BLaER1 (cell line): ENCODE measurements around the gene GRN.

Experiments used
- H3K27ac ChIP-seq: shearing (Covaris generic); formaldehyde crosslinking; 2 replicates; pipeline ENCODE4 v1.8.1; 2022
- H3K27me3 ChIP-seq: shearing (Covaris generic); formaldehyde crosslinking; 2 replicates; pipeline ENCODE4 v1.8.1; 2022
- H3K36me3 ChIP-seq: shearing (Covaris generic); formaldehyde crosslinking; 2 replicates; pipeline ENCODE4 v1.8.1; 2022
- H3K4me1 ChIP-seq: shearing (Covaris generic); formaldehyde crosslinking; 2 replicates; pipeline ENCODE4 v1.8.1; 2022
- H3K4me2 ChIP-seq: shearing (Covaris generic); formaldehyde crosslinking; 2 replicates; pipeline ENCODE4 v1.8.1; 2022
- H3K4me3 ChIP-seq: shearing (Covaris generic); formaldehyde crosslinking; 2 replicates; pipeline ENCODE4 v1.8.1; 2022
- H3K9ac ChIP-seq: shearing (Covaris generic); formaldehyde crosslinking; 2 replicates; pipeline ENCODE4 v1.8.1; 2022
- H3K9me3 ChIP-seq: shearing (Covaris generic); formaldehyde crosslinking; 2 replicates; pipeline ENCODE4 v1.8.1; 2022
- H4K20me1 ChIP-seq: shearing (Covaris generic); formaldehyde crosslinking; 2 replicates; pipeline ENCODE4 v1.8.1; 2022
- Cebpa-rat ChIP-seq: shearing (Covaris generic); IDR thresholded peaks from 2 replicates; pipeline ENCODE4 v1.8.1; 2022

Gene GRN

DNA sequence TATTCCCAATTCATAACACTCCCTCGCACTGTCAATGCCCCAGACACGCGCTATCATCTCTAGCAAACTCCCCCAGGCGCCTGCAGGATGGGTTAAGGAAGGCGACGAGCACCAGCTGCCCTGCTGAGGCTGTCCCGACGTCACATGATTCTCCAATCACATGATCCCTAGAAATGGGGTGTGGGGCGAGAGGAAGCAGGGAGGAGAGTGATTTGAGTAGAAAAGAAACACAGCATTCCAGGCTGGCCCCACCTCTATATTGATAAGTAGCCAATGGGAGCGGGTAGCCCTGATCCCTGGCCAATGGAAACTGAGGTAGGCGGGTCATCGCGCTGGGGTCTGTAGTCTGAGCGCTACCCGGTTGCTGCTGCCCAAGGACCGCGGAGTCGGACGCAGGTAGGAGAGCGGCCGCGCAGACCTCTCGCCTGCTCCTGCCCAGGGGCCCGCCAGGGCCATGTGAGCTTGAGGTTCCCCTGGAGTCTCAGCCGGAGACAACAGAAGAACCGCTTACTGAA is at the start of gene GRN:
GRN (plus strand) TSS at position 364 of the 515 bp plus-strand sequence. CDS start 3,863 bp downstream, outside the sequence.
- no peak for TF ChIP-seq Cebpa-rat
- H3K9me3 ChIP-seq = no peaks in the 10 kb centered on the region
- peak within 1 kb of the TSS; percentile 88 for H3K4me3 ChIP-seq
- peak within 1 kb of the TSS; percentile 83 for H3K9ac ChIP-seq
- peaks cover 51% of the 10 kb centered on the region for H3K4me1 ChIP-seq
- peaks cover 27% of the 10 kb centered on the region for H4K20me1 ChIP-seq
- H3K4me2 ChIP-seq = peak within 1 kb of the TSS; percentile 92
- H3K27me3 ChIP-seq = no peaks in the 10 kb centered on the region
- H3K36me3 ChIP-seq = peaks cover 10% of the 10 kb centered on the region
- H3K27ac ChIP-seq = peak within 1 kb of the TSS; percentile 68

DNA sequence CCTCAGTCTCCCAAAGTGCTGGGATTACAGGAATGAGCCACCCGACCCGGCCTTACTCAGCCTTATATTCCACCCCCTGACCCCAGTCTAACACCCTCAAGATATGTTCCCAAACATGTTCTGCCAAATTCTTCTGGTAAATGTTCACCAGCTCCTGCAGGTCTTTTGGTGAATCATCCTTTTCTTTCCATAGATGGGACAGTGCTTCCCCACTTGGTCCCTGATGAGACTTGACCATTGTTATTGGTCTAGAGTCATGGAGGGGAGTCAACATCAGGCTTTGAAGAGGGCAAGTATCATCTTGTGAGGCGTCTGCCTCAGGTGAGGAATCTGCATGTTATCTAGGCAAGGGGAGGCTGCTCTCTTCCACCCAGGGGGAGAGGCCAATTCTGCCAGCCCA is 47.1 kb upstream of the GRN start:
- Histone ChIP-seq H3K27ac (no peak overlapping the region), H4K20me1 (no peaks in the 10 kb centered on the region), H3K4me2 (no peak overlapping the region), H3K36me3 (no peaks in the 10 kb centered on the region), H3K9ac (no peak overlapping the region), H3K27me3 (no peaks in the 10 kb centered on the region), H3K4me3 (no peak overlapping the region), H3K9me3 (no peaks in the 10 kb centered on the region), H3K4me1 (no peaks in the 10 kb centered on the region)
- no peak for TF ChIP-seq Cebpa-rat

DNA sequence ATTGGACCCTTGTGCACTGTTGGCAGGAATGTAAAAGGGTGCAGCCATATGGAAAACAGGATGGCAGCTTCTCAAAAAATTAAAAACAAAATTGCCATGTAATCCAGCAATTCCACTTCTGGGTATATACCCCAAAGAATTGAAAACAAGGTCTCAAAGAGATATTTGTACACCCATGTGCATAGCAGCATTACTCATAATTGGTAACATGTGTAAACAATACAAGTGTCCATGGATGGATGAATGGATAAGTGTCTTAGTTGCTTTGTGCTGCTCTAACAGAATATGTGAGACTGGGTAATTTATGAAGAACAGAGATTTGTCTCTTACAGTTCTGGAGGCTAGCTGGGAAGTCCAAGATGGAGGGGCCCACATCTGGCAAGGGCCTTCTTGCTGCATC is 40.5 kb upstream of the GRN start:
- Histone ChIP-seq H3K27ac (no peak overlapping the region), H3K4me2 (no peak overlapping the region), H3K4me1 (peaks cover 8% of the 10 kb centered on the region), H4K20me1 (peaks cover 15% of the 10 kb centered on the region; the same call in 1 of the 2 replicates), H3K9ac (no peak overlapping the region), H3K9me3 (no peaks in the 10 kb centered on the region), H3K27me3 (peaks cover 13% of the 10 kb centered on the region; the same call in 1 of the 2 replicates), H3K4me3 (no peak overlapping the region), H3K36me3 (no peaks in the 10 kb centered on the region)
- TF ChIP-seq Cebpa-rat = no peak

DNA sequence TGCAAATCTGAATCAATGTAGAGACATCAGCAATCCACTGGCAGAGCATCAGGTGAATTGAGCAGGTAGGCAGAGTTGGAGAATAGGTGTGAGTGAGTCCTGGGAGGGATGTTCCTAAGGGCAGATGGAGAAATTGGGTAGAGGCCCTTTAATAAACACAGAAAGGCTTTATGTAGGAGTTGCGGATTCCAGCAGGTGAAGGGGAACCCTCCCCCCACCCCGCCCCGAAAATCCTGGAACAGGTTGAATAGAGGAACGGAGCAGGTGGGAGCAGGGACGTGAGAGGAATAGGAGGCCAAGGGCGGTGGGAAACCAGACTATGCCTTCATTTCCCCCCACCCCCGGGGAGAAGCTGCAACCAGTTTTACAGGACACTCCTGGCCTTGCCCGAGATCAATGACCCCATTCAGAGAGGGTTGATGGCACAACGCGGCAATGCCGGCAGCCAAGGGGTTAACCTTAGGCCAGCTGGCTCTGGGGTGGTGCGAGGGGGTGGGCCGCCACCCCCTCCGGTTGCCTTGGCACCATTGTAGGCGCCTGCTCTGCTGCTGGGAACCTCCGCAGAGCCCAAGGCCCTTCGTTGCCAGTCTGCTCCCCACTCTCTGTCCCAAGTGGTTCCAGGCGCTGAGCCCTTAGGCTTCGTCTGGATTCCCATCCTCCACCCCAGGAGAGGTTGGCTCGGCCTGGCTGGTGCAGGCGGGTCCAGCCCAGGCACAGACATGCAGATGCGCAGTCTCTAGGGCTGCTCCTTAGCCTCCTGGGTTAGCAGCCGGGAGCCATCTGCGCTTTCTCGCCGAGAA is 37.5 kb upstream of the GRN start:
- Histone ChIP-seq H3K4me3 (peak overlapping the region; percentile 61), H3K9me3 (no peaks in the 10 kb centered on the region), H3K27me3 (peaks cover 30% of the 10 kb centered on the region), H3K9ac (no peak overlapping the region), H4K20me1 (peaks cover 27% of the 10 kb centered on the region; the same call in 1 of the 2 replicates), H3K27ac (no peak overlapping the region), H3K4me2 (peak overlapping the region; percentile 88), H3K4me1 (peaks cover 15% of the 10 kb centered on the region), H3K36me3 (no peaks in the 10 kb centered on the region)
- no peak for TF ChIP-seq Cebpa-rat

DNA sequence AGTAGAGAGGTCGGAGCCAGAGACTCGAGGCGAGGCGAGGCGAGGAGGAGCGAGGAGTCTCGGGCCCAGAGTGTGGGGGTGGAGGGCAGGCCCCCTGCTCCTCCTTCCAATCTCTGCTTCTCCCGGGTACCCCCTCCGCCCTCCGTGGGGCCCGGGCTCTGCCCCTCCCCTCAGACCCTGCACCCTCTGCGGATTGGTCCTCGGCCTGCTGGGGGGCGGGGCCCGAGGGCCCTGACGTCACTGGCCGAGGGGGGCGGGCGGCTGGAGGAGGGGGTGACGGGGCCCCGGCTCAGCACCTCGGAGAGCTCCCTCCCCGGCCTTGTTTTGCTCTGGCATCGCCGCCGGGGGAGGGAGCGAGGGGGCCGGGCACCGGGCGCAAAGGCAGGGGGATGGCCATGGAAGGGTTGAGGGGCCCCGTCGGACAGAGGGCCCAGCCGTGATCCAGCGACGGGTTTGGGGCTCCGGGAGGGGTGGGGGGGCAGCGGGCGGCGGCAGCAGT is 36.7 kb upstream of the GRN start, which contains the start of gene RUNDC3A:
RUNDC3A (plus strand) TSS at position 282 of the 499 bp plus-strand sequence. CDS start 232 bp downstream, outside the sequence.
- peaks cover 37% of the 10 kb centered on the region for H3K27me3 ChIP-seq
- peak within 1 kb of the TSS; percentile 88 for H3K4me2 ChIP-seq
- peaks cover 27% of the 10 kb centered on the region; the same call in 1 of the 2 replicates for H4K20me1 ChIP-seq
- no peaks in the 10 kb centered on the region for H3K36me3 ChIP-seq
- no peaks in the 10 kb centered on the region for H3K9me3 ChIP-seq
- H3K4me1 ChIP-seq = peaks cover 15% of the 10 kb centered on the region
- H3K27ac ChIP-seq = no peak within 1 kb of the TSS
- peak within 1 kb of the TSS; percentile 61 for H3K4me3 ChIP-seq
- TF ChIP-seq Cebpa-rat = no peak
- no peak within 1 kb of the TSS for H3K9ac ChIP-seq

DNA sequence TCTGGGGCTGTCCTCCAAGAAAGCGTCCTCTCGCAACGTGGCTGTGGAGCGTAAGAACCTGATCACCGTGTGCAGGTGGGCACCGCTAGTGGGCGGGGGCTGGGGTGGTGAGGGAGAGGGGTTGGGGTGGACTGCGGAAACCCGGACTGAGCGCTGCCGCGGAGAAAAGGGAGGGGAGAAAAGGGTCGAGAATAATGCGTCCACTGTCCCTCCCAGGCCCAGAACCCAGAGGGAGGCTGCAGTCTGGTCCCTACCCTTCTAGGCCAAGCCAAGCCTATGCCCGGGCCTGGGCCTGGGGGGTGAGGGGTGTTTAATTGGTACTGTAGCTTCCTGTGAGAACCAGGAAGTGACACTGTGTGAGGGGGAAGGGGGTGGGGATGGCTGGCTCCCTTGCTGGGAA is 36.2 kb upstream of the GRN start:
- TF ChIP-seq Cebpa-rat = no peak
- Histone ChIP-seq H4K20me1 (peaks cover 27% of the 10 kb centered on the region; the same call in 1 of the 2 replicates), H3K9me3 (no peaks in the 10 kb centered on the region), H3K4me2 (peak overlapping the region; percentile 88), H3K9ac (no peak overlapping the region), H3K27ac (no peak overlapping the region), H3K27me3 (peaks cover 42% of the 10 kb centered on the region), H3K36me3 (no peaks in the 10 kb centered on the region), H3K4me1 (peaks cover 15% of the 10 kb centered on the region), H3K4me3 (no peak overlapping the region)

DNA sequence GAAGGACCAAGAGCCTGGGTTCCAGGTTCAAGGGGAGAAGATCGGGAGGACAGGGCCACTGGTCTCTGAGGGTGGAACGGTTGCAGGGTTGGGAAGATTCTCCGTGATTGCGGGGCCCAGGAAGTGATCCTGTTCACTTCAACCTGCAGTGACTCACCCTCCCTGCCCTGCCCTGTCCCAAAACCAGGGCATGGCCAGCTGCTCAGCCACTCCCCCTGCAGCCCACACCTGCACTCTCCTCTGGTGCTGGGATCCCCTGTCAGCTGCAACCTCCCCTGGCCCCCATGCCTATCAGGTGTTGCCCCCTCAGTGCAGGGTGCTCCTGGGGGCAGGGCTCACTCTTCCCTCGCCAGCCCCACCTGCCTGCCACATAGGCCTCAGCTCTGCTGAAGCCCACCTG is 35.6 kb upstream of the GRN start:
- Histone ChIP-seq H3K4me1 (peaks cover 15% of the 10 kb centered on the region), H3K27me3 (peaks cover 48% of the 10 kb centered on the region), H3K36me3 (no peaks in the 10 kb centered on the region), H3K4me2 (peak overlapping the region; percentile 88; the same call in 1 of the 2 replicates), H3K9ac (no peak overlapping the region), H3K9me3 (no peaks in the 10 kb centered on the region), H3K27ac (no peak overlapping the region), H4K20me1 (peaks cover 27% of the 10 kb centered on the region; the same call in 1 of the 2 replicates), H3K4me3 (no peak overlapping the region)
- no peak for TF ChIP-seq Cebpa-rat

DNA sequence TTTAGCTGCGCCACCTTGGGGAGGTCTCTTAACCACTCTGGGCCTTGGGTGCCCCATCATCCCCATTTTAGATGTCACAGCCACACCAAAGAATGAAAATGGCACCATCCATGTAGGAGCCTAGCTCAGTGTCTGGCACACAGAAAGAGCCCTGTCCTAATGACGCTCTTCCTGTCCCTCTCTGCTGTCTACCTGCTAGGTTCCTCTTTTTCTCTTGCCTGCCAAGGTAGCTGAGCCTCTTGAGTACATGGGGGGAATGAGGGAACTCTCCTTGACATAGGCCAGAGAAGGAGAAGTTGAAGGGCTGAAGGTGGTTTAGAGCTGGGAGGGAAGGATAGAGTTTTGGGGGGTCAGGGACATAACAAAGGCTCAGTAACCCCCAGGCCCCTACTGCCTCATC is 34.9 kb upstream of the GRN start:
- Histone ChIP-seq H4K20me1 (peaks cover 27% of the 10 kb centered on the region; the same call in 1 of the 2 replicates), H3K4me3 (no peak overlapping the region), H3K9ac (no peak overlapping the region), H3K27me3 (peaks cover 55% of the 10 kb centered on the region), H3K27ac (no peak overlapping the region), H3K36me3 (no peaks in the 10 kb centered on the region), H3K4me2 (peak overlapping the region; percentile 12; the same call in 1 of the 2 replicates), H3K4me1 (peaks cover 15% of the 10 kb centered on the region), H3K9me3 (no peaks in the 10 kb centered on the region)
- no peak for TF ChIP-seq Cebpa-rat

DNA sequence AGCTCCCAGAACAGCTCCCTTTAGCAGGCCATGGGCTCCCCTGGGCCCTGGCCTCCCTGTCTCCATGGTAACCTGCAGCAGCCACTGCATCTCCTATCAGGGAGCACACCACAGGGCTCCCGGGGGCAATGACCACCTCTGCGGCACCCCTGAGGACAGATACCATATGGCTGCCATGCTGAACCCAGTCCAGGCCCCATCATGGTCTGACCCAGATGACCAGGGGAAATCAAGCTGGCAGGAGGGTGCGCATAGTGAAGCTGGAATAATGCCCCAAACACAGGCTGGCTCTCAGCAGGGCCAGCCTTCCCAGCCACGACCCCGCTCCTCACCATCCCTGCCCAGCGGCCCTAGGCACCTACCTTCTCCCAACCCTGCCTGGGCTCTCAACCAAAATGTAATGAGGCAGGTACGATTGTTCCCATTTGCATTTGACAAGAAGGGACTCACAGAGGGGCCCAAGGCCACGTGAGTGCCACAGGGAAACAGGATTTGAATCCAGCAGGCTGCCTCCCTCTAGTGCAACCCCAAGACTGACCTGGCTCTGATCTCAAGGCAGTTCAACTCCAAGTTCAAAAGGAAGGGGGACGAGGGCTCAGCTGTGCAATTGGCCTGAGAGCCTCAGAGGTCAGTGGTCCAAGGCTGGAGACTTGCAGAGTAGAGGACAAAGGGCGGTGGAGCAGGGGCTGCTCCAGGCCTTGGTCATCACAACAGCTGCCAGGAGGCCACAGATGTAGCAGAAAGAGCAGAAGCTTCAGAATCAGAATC is 34.3 kb upstream of the GRN start:
- Histone ChIP-seq H3K4me3 (no peak overlapping the region), H4K20me1 (peaks cover 27% of the 10 kb centered on the region; the same call in 1 of the 2 replicates), H3K9me3 (no peaks in the 10 kb centered on the region), H3K27ac (no peak overlapping the region), H3K4me1 (peaks cover 15% of the 10 kb centered on the region), H3K36me3 (no peaks in the 10 kb centered on the region), H3K9ac (no peak overlapping the region), H3K27me3 (peaks cover 61% of the 10 kb centered on the region), H3K4me2 (peak overlapping the region; percentile 12; the same call in 1 of the 2 replicates)
- no peak for TF ChIP-seq Cebpa-rat
